HG02610 (cell line): ENCODE measurements around the gene PDE3B.
"Not testable (repeated sequence)": the region's sequence is repeated elsewhere in the genome, so short reads cannot be mapped to it uniquely, and the experiment has no call there.

ENCODE experiments used
- ATAC-seq: cut with Tn5 transposase; IDR thresholded peaks from one replicate; pipeline ENCODE4 v1.9.1; 2021; ENCODE audit warnings: mild to moderate bottlenecking, moderate library complexity; ENCODE audit not compliant: unreplicated experiment

Gene PDE3B

GRCh38 chr11:14873632-14874031, 230.0 kb downstream of the PDE3B start:
- ATAC-seq, result no peak

GRCh38 chr11:14875163-14875562, 231.6 kb downstream of the PDE3B start:
- no peak for ATAC-seq

- no peak for ATAC-seq
Observed at GRCh38 chr11:14881576-14882193, 238.1 kb downstream of the PDE3B start.

GRCh38 chr11:14882196-14882595, 238.6 kb downstream of the PDE3B start:
- ATAC-seq, result no peak

GRCh38 chr11:14883683-14884082, 240.1 kb downstream of the PDE3B start:
- not testable (repeated sequence) for ATAC-seq

GRCh38 chr11:14884667-14885273, 241.2 kb downstream of the PDE3B start:
- ATAC-seq, result no peak

GRCh38 chr11:14886513-14886912, 242.9 kb downstream of the PDE3B start:
- ATAC-seq, result no peak

- peak; percentile 49 for ATAC-seq
Observed at GRCh38 chr11:14891143-14892035, 247.8 kb downstream of the PDE3B start.

- peak; percentile 93 for ATAC-seq
Observed at GRCh38 chr11:14892036-14892556, 248.5 kb downstream of the PDE3B start, which contains the start of gene CYP2R1. TSS of gene CYP2R1 (minus strand) at chr11:14892231. CDS start at chr11:14892205, 26 bp downstream.

GRCh38 chr11:14892577-14892976, 249.0 kb downstream of the PDE3B start:
- no peak for ATAC-seq

- ATAC-seq, result no peak
Observed at GRCh38 chr11:14894657-14895598, 251.3 kb downstream of the PDE3B start.

- ATAC-seq, result no peak
Observed at GRCh38 chr11:14898355-14898754, 254.8 kb downstream of the PDE3B start.

GRCh38 chr11:14898906-14899305, 255.3 kb downstream of the PDE3B start:
- ATAC-seq, result no peak

GRCh38 chr11:14902650-14903350, 259.2 kb downstream of the PDE3B start:
- no peak for ATAC-seq

- ATAC-seq, result peak; percentile 51
Observed at GRCh38 chr11:14904745-14905103, 261.1 kb downstream of the PDE3B start.

- peak; percentile 57 for ATAC-seq
Observed at GRCh38 chr11:14905104-14906033, 261.8 kb downstream of the PDE3B start.

GRCh38 chr11:14906578-14906977, 263.0 kb downstream of the PDE3B start:
- ATAC-seq, result no peak

GRCh38 chr11:14906993-14907392, 263.4 kb downstream of the PDE3B start:
- ATAC-seq, result no peak
